Memory B cell (primary cell): Measurements from ENCODE around the gene PLBD1.

Source experiments
- ATAC-seq: fragments of 150-1000 bp; cut with Tn5 transposase; 2 replicates; pipeline ENCODE4 v1.10.0; 2021; ENCODE audit warnings: low read depth, mild to moderate bottlenecking, moderate library complexity
- DNase-seq, 2 donors: peaks; one replicate each; pipeline ENCODE4 v3.0.0; 2022; ENCODE audit warnings: low spot score in 2 of 2
- H3K27ac Mint-ChIP-seq: one replicate; pipeline ENCODE4 v1.8.0; 2022; ENCODE audit warnings: mild to moderate bottlenecking, moderate library complexity, mixed read lengths
- H3K27me3 Mint-ChIP-seq: one replicate; pipeline ENCODE4 v1.8.0; 2022; ENCODE audit warnings: mixed read lengths
- H3K36me3 Mint-ChIP-seq: one replicate; pipeline ENCODE4 v1.8.0; 2022; ENCODE audit warnings: mild to moderate bottlenecking, mixed read lengths
- H3K4me1 Mint-ChIP-seq: one replicate; pipeline ENCODE4 v1.8.0; 2022; ENCODE audit warnings: mixed read lengths
- H3K4me3 Mint-ChIP-seq: one replicate; pipeline ENCODE4 v1.8.0; 2022; ENCODE audit warnings: mild to moderate bottlenecking, moderate library complexity, mixed read lengths
- H3K9me3 Mint-ChIP-seq: one replicate; pipeline ENCODE4 v1.8.0; 2022; ENCODE audit warnings: mixed read lengths

PLBD1 gene, protein sequence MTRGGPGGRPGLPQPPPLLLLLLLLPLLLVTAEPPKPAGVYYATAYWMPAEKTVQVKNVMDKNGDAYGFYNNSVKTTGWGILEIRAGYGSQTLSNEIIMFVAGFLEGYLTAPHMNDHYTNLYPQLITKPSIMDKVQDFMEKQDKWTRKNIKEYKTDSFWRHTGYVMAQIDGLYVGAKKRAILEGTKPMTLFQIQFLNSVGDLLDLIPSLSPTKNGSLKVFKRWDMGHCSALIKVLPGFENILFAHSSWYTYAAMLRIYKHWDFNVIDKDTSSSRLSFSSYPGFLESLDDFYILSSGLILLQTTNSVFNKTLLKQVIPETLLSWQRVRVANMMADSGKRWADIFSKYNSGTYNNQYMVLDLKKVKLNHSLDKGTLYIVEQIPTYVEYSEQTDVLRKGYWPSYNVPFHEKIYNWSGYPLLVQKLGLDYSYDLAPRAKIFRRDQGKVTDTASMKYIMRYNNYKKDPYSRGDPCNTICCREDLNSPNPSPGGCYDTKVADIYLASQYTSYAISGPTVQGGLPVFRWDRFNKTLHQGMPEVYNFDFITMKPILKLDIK

GRCh38 chr12:14567351-14568162, at the start of gene PLBD1:
Gene PLBD1 (minus strand): TSS chr12:14567883. CDS start chr12:14567696, 187 bp downstream.
- H3K27me3 Mint-ChIP-seq = peaks cover 3% of the 10 kb centered on the region
- H3K9me3 Mint-ChIP-seq = no peaks in the 10 kb centered on the region
- H3K27ac Mint-ChIP-seq = peak within 1 kb of the TSS; percentile 72
- DNase-seq = peak in 1 of 2 donors; percentile 32
- H3K4me1 Mint-ChIP-seq = peaks cover 4% of the 10 kb centered on the region
- ATAC-seq = peak; percentile 71
- H3K4me3 Mint-ChIP-seq = peak within 1 kb of the TSS; percentile 83
- peaks cover 1% of the 10 kb centered on the region for H3K36me3 Mint-ChIP-seq

GRCh38 chr12:14614704-14615121, 47.0 kb upstream of the PLBD1 start:
- Mint-ChIP-seq H3K9me3 (peaks cover 5% of the 10 kb centered on the region), H3K4me3 (peak overlapping the region; percentile 93), H3K27ac (peak overlapping the region; percentile 95), H3K36me3 (peaks cover 3% of the 10 kb centered on the region), H3K27me3 (no peaks in the 10 kb centered on the region), H3K4me1 (peaks cover 26% of the 10 kb centered on the region)
- peak; percentile 60 for ATAC-seq
- DNase-seq = peak; percentile 29 to 45

- Mint-ChIP-seq H3K27me3 (no peaks in the 10 kb centered on the region), H3K9me3 (peaks cover 7% of the 10 kb centered on the region), H3K4me3 (peak overlapping the region; percentile 77), H3K27ac (peak overlapping the region; percentile 95), H3K4me1 (peaks cover 18% of the 10 kb centered on the region), H3K36me3 (peaks cover 3% of the 10 kb centered on the region)
- DNase-seq (peak; percentile 44 to 73), ATAC-seq (peak; percentile 91)
These were observed 46.0 kb upstream of the PLBD1 start for GRCh38 chr12:14613718-14614117.

DNA sequence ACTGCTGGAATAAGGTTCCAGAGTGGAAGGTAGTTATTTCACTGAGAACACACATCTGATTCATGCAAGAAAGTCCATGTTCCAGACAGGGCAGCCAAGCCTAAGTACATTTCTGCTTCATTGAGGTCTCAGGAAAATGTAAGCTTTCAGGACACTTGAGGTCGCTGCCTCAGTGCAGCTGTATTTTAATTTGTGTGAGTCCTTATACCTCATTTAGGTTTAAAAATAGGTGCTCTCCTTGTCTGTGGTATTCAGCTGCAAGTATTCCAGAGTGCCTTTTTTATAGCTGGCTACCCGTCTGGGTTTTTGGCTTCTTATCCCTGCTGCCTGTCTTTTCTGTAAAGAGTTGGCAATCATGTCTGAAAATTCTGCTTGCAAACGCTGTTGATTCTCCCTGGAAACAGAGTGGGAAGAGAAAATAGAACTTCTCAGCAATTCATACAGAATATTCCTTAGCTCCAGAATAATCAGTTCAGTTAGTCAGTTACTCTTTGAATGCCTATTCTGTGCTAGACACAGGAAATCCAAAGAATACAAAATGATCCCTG, 45.3 kb upstream of the PLBD1 start:
- Mint-ChIP-seq H3K27me3 (no peaks in the 10 kb centered on the region), H3K9me3 (peaks cover 10% of the 10 kb centered on the region), H3K4me3 (peak overlapping the region; percentile 77), H3K27ac (peak overlapping the region; percentile 95), H3K4me1 (peaks cover 16% of the 10 kb centered on the region), H3K36me3 (peaks cover 6% of the 10 kb centered on the region)
- DNase-seq (no peak), ATAC-seq (no peak)

DNA sequence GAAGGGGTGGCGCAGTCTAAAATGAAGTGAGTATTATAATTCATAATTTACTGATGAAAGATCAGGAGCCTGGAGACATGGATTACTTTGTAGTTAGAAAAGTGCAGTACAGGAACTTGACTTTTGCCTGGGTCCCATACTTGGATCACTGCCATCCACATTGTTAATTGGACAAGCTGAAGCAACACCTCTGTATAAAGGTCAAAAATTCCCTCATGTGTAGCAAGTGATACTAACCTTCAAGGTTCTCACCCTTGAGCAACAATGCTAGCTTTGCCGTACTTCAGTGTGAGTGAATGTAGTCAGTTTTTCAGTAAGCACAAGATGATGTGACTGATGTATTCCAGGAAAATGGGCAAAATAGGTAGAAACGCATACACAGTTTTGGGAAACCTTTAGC, 44.6 kb upstream of the PLBD1 start:
- H3K4me1 Mint-ChIP-seq = peaks cover 16% of the 10 kb centered on the region
- H3K27ac Mint-ChIP-seq = peak overlapping the region; percentile 50
- H3K4me3 Mint-ChIP-seq = no peak overlapping the region
- H3K36me3 Mint-ChIP-seq = peaks cover 6% of the 10 kb centered on the region
- peaks cover 13% of the 10 kb centered on the region for H3K9me3 Mint-ChIP-seq
- DNase-seq (no peak), ATAC-seq (no peak)
- no peaks in the 10 kb centered on the region for H3K27me3 Mint-ChIP-seq

GRCh38 chr12:14611640-14612203, 44.0 kb upstream of the PLBD1 start:
- no peak for DNase-seq
- H3K4me3 Mint-ChIP-seq = no peak overlapping the region
- H3K27ac Mint-ChIP-seq = peak overlapping the region; percentile 50

DNA sequence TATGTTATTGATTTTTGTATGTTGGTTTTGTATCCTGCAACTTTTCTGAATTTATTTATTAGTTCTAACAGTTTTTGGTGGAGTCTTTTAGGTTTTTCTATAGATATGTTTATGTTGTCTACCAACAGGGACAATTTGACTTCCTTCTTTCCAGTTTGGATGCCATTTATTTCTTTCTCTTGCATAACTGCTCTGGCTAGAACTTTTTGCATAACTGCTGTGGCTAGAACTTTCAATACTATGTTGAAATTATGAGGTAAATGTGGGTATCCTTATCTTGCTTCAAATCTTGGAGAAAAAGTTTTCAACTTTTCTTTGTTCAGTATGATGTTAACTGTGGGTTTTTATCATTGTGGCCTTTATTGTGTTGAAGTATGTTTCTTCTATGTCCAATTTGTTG, 39.9 kb upstream of the PLBD1 start:
- H3K27me3 Mint-ChIP-seq = no peaks in the 10 kb centered on the region
- H3K27ac Mint-ChIP-seq = no peak overlapping the region
- H3K9me3 Mint-ChIP-seq = peaks cover 25% of the 10 kb centered on the region
- DNase-seq (no peak), ATAC-seq (no peak)
- H3K36me3 Mint-ChIP-seq = peaks cover 18% of the 10 kb centered on the region
- peaks cover under 1% of the 10 kb centered on the region for H3K4me1 Mint-ChIP-seq
- H3K4me3 Mint-ChIP-seq = no peak overlapping the region

More at GRCh38 chr12:14611640-14612203, 44.0 kb upstream of the PLBD1 start:
- peaks cover 6% of the 10 kb centered on the region for H3K36me3 Mint-ChIP-seq
- H3K9me3 Mint-ChIP-seq = peaks cover 13% of the 10 kb centered on the region
- H3K4me1 Mint-ChIP-seq = peaks cover 16% of the 10 kb centered on the region
- no peak for ATAC-seq
- no peaks in the 10 kb centered on the region for H3K27me3 Mint-ChIP-seq

DNA sequence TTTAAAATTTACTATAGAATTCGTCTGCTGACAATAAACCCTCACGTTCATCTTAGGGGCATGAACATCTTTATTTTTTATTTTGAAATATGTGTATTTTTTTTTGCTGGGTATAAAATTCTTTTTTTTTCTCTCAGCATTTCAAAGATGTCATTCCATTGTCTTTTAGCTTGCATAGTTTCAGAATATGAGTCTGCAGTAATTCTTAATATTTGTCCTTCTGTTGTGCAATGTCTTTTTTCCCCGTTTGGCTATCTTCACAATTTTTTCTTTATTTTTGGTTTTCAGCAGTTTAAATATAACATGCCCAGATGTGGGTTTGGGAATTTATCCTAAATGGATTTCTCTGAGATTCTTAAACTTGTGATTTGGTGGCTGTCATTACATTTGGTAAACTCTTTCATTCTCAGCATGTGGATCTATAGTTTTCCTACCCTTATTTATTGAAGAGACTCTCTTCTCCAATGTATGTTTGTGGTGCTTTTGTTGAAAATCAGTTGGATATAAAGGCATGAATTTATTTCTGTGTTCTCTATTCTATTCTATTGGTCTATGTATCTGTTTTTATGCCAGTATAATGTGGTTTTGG, 37.8 kb upstream of the PLBD1 start:
- Mint-ChIP-seq H3K36me3 (peaks cover 15% of the 10 kb centered on the region), H3K4me1 (peaks cover 5% of the 10 kb centered on the region), H3K9me3 (peaks cover 25% of the 10 kb centered on the region), H3K4me3 (no peak overlapping the region), H3K27me3 (no peaks in the 10 kb centered on the region), H3K27ac (no peak overlapping the region)
- DNase-seq (no peak), ATAC-seq (no peak)

GRCh38 chr12:14601692-14602478, 34.2 kb upstream of the PLBD1 start:
- DNase-seq (no peak), ATAC-seq (peak; percentile 53)
- Mint-ChIP-seq H3K27ac (no peak overlapping the region), H3K9me3 (peaks cover 21% of the 10 kb centered on the region), H3K27me3 (no peaks in the 10 kb centered on the region), H3K4me3 (no peak overlapping the region), H3K36me3 (peaks cover 12% of the 10 kb centered on the region), H3K4me1 (peaks cover 5% of the 10 kb centered on the region)

GRCh38 chr12:14597480-14597879, 29.8 kb upstream of the PLBD1 start:
- H3K27ac Mint-ChIP-seq = no peak overlapping the region
- peaks cover 3% of the 10 kb centered on the region for H3K4me1 Mint-ChIP-seq
- ATAC-seq = no peak
- peaks cover 10% of the 10 kb centered on the region for H3K9me3 Mint-ChIP-seq
- no peaks in the 10 kb centered on the region for H3K36me3 Mint-ChIP-seq
- no peak overlapping the region for H3K4me3 Mint-ChIP-seq
- H3K27me3 Mint-ChIP-seq = no peaks in the 10 kb centered on the region
- no peak for DNase-seq

DNA sequence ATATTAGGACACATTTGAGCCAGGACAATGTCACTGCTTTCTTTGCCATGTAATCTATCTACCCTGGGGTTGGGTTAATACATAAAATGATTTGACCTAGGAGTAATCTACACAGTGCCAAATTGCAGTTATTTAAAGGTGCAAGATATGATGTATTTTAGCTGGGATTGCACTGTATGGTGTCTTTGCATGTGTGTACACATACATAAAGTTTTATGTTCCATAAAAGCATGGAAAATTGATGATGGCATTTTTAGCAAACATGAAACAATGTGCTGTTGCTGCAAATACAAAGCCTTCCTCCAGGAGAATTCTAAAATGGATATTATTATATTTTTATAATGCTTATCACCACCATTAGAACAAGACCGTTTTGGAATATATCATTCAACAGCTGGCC, 24.0 kb upstream of the PLBD1 start:
- Mint-ChIP-seq H3K36me3 (no peaks in the 10 kb centered on the region), H3K9me3 (peaks cover 2% of the 10 kb centered on the region), H3K4me1 (no peaks in the 10 kb centered on the region), H3K27ac (no peak overlapping the region), H3K27me3 (no peaks in the 10 kb centered on the region), H3K4me3 (no peak overlapping the region)
- ATAC-seq = no peak
- DNase-seq = no peak

DNA sequence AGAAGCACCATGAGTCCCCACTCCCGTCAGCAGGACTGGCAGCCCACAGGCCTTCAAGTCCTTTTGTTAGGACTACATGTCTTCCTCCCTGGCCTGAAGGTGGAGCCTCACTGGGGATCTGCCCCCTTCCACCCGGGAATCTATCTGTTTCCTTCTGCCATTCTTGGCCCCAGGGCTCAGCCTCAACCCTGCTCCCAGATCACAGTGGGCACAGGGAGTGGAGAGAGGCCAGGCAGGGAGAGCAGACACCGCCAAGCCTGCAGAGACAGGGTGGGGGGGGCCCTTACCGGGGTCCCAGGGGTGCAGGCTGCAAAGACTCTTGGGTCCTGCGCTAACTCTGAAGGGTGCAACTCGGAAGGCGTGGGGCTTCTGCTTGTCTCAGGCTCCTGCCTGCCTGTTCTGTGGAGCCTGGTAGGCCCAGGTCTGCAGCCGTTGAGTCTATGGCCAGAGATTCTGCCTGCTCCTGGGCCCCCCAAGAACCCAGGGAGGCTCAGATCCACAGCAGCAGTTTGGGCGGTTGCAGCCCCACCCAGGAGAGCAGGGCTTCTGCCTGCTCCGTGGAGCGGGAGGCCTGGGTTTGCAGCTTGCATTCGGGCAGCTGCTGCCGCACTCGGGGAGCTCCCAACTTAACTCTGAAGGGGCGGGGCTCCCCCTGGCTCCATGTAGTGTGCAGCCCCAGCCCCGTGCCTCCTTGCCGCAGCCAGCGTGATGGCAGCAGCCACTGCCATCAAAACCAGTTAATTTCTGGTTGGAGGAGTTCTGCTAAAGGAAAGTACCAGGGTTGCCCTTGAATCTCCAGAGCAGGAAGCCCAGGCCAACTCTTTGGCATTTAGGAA, 21.7 kb upstream of the PLBD1 start:
- H3K27ac Mint-ChIP-seq = no peak overlapping the region
- H3K4me3 Mint-ChIP-seq = no peak overlapping the region
- DNase-seq (no peak), ATAC-seq (no peak)
- H3K36me3 Mint-ChIP-seq = no peaks in the 10 kb centered on the region
- no peaks in the 10 kb centered on the region for H3K4me1 Mint-ChIP-seq
- no peaks in the 10 kb centered on the region for H3K9me3 Mint-ChIP-seq
- no peaks in the 10 kb centered on the region for H3K27me3 Mint-ChIP-seq
